GM19035 (cell line): Measurements from ENCODE around the gene GP1BB.

Experiments used
- ATAC-seq: cut with Tn5 transposase; IDR thresholded peaks from one replicate; pipeline ENCODE4 v1.9.1; 2021; ENCODE audit not compliant: unreplicated experiment

Gene GP1BB

GRCh38 chr22:19764636-19765476, 41.5 kb downstream of the GP1BB start:
- ATAC-seq: no peak

GRCh38 chr22:19765477-19766239, 42.3 kb downstream of the GP1BB start:
- no peak for ATAC-seq

- ATAC-seq: no peak
Observed at GRCh38 chr22:19766240-19766510, 42.8 kb downstream of the GP1BB start.

GRCh38 chr22:19766511-19767426, 43.4 kb downstream of the GP1BB start:
- ATAC-seq: no peak

- no peak for ATAC-seq
Observed at GRCh38 chr22:19767427-19768341, 44.3 kb downstream of the GP1BB start.

- no peak for ATAC-seq
Observed at GRCh38 chr22:19769393-19769715, 46.0 kb downstream of the GP1BB start.

GRCh38 chr22:19770349-19771220, 47.2 kb downstream of the GP1BB start:
- ATAC-seq: no peak

- ATAC-seq: no peak
Observed at GRCh38 chr22:19772422-19772672, 49.0 kb downstream of the GP1BB start.

GRCh38 chr22:19772673-19773469, 49.5 kb downstream of the GP1BB start:
- peak; percentile 79 for ATAC-seq

- ATAC-seq: no peak
Observed at GRCh38 chr22:19773470-19774040, 50.2 kb downstream of the GP1BB start.
